HG03565 (cell line): ENCODE results near the gene PIP5K1C.
"Not testable (repeated sequence)": the region's sequence is repeated elsewhere in the genome, so short reads cannot be mapped to it uniquely, and the experiment has no call there.

Experiments
- ATAC-seq: cut with Tn5 transposase; IDR thresholded peaks from one replicate; pipeline ENCODE4 v1.9.1; 2021; ENCODE audit warnings: mild to moderate bottlenecking, moderate library complexity; ENCODE audit not compliant: unreplicated experiment

Gene PIP5K1C

GRCh38 chr19:3661284-3662238 is 38.7 kb downstream of the PIP5K1C start:
- ATAC-seq, result no peak

GRCh38 chr19:3660493-3661219 is 39.6 kb downstream of the PIP5K1C start:
- no peak for ATAC-seq

DNA sequence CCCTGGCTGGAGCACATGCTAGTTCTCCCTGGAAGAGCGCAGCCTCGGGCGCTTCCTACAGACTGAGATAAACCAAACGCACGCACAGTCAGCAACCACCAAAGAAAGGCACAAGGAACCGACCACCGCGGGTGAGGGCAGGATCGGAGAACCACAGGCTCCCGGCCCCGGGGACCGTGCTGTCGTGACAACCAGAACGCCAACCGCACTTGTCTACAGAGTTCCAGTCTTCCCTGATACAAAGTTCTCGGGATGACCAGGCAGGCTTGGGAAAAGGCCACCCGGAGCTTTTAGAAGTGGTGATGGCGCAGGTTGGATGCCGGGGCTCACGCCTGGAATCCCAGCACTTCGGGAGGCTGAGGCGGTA is 40.5 kb downstream of the PIP5K1C start:
- ATAC-seq, result no peak

DNA sequence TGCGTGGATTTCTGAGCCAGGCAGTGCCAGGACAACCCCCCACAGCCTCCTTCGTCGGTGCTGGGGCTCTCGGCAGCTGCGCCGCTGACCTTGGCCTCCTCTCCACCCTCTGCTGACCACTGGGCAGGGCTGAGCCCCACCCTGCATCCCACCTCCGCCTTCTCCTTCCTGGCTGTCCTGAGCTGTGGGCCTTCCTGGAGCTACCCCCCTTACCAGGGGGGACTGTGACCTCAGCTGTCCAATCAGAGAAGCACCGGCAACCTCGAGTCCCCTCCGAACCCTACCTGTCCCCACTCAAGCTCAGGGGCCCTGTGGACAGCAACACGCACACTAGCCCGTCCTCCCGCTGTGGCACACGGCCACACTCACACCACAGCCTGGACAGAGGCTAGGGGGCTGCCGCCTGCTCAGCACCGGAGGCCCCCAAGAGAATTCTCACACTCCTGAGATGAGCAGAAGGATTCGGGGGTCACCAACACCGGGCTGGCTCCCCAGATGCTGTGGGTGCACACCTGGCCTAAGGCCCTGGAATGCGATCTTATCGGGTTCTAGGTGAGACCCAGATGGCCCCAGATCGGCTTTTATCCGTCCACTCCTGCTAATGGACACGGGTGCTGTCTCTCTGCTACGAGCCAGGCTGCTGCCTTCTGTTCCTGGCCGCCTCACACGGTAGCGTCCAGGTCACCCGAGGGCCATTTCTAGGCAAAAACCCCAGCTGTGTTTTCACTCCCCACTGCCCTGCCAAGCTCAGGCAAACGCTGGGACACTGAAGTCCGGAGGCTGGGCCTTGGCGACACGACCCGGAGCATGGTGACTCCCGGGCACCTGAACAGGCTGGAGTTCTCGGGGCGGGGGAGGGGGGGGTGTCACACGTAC is 41.2 kb downstream of the PIP5K1C start:
- no peak for ATAC-seq

DNA sequence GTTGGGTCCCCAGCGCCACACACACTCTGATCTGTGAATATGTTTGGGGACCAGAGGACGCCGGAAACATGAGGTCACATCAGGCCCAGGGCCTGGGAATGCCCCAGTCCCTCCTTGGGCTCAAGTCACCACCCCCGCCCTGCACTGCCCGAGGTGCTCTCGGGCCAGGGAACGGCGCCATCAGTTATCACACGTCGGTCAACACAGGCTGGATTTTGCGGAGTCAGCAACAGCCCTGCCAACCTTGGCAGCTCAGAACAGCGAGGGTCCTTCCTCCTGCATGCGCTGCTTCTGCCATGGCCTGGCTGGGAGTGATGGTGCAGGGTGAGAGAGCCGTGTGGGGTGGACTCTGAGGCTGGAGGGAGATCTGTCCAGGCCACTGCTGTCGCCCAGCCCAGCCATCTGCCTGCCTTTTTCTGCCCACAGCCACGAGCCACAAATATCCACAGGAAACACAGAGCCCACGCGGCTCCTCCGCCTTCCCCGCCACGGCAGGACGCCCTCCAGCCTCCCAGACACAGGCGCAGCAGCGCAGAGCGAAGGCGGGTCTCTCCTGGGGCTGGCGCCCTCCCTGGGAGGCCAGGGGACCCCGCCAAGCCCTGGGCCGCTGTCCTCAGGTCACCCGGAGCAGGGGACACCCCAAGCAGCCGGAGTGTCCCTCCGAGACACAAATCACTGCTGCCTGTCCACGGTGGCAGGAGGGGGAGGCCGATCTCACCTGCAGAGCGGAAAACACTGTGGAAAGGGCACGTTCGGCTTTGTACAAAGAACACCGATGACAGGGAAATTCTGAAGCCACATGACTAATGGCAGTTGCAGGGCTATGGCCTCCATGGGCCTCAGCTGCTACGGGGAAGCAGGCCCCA is 42.0 kb downstream of the PIP5K1C start:
- no peak for ATAC-seq

DNA sequence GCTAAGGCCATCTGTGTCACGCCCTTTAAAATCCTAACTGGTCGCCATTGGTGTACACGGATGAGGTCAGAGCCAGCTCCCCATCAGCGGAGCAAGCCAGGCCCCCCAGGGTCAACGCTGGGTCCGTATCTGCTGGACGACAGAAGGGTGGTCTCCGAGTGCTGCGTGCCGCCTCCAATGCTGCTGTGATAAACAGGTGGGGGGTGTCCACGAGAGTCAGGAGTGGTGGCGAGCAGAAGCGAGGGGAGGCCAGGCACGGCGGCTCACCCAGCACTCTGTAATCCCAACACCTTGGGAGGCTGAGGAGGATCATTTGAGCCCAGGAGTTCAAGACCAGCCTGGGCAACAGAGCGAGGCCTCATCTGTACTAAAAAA is 42.9 kb downstream of the PIP5K1C start:
- ATAC-seq, result no peak

GRCh38 chr19:3656747-3657394 is 43.4 kb downstream of the PIP5K1C start:
- no peak for ATAC-seq

GRCh38 chr19:3656073-3656746 is 44.1 kb downstream of the PIP5K1C start:
- ATAC-seq, result no peak

DNA sequence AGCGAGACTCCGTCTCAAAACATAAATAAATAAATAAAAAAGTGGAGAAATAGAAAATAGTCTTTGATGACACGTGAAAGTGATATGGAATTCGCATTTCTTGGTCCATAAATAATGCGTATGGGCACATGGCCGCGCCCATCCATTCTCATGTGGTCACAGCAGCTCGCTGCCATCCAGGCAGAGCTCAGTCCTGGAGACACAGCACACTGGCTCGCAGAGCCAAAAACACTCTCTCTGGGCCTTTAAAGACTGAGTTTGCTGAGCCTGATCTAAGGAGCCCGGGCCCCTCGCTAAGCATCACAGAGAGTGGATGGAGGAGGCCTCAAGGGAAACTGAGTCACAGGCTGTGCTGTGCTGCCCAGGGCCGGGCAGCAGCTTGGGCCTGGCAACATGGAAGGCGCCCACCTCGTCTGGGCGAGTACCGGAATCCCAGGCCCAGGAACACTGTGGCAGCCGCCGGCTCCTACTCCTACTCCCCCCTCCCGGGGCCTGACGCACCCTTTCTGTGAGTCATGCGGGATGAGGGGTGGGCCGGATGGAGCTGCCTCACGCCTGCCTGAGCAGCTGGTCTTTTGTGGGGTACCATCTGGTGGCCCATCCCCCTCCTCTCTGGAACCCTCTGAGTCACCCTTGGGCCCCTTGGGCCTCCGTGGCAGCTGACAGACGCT is 44.7 kb downstream of the PIP5K1C start:
- no peak for ATAC-seq

DNA sequence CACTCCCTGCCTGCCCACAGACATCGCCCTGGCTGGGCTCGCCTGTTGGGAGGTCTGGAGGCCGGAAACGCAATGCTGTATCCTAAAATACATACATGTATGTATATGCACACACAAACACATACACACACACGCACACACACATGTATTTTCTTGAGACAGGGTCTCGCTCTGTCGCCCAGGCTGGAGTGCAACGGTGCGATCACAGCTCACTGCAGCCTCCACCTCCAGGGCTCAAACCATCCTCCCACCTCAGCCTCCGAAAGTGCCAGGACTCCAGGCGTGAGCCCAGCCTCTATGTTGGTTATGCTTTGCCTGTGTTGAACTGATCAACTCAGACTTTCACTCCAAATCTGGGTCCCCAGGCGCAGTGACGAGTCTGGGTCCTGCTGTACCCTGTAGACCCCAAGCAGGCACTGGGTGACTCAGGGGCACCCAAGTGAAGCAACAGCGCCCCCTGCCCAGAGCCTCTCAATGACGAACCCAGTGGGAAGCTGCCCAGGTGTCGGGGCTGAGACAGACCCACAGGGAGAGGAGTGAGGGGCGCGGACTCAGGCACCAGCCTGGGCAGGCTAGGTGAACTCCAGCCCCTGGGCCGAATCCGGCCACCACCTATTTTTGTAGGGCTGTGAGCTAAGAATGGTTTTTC is 46.3 kb downstream of the PIP5K1C start:
- ATAC-seq, result no peak

GRCh38 chr19:3653081-3653795 is 47.0 kb downstream of the PIP5K1C start:
- ATAC-seq, result no peak

GRCh38 chr19:3652422-3652821 is 47.8 kb downstream of the PIP5K1C start:
- no peak for ATAC-seq

- ATAC-seq, result no peak
These were observed 48.6 kb downstream of the PIP5K1C start for GRCh38 chr19:3651684-3652083.

DNA sequence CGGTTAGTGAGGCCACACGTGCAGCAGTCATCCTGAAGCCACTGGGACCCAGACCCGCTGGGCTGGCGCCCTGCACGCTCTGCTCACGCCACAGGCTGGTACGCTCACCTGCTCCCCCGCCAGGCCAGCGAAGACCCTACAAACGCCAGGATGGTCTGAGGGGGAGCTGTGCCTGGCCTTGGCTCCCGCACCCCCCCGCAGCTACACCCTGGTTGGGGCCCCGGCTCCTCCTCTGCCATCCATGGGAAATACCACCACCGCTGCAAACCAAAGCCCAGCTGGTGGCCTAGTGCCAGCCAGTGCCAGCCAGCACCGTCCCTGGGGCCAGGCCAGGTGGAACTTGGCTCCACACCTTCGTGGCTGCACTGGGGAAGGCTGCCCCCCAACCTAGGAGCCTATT is 50.4 kb downstream of the PIP5K1C start:
- no peak for ATAC-seq

- no peak for ATAC-seq
These were observed 52.0 kb downstream of the PIP5K1C start for GRCh38 chr19:3648037-3648905.

DNA sequence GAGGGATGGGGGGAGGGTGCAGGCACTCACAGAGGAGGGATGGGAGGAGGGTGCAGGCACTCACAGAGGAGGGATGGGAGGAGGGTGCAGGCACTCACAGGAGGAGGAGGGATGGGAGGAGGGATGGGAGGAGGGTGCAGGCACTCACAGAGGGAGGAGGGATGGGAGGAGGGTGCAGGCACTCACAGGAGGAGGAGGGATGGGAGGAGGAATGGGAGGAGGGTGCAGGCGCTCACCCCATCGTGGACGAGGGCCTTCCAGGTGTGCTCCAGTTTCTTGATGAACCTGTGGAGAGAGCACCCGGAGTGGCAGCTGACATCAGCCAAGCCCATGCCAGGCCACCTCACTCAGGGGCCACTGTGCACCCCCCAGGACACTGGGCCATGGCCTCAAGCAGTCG is 53.2 kb downstream of the PIP5K1C start:
- not testable (repeated sequence) for ATAC-seq
